Measurements from ENCODE around the gene OSBPL5. TPM values are rescaled to one million over a fixed set of nuclear protein-coding genes. Genes with fewer than 3 reads are reported as not detected.

The OSBPL5 gene
- total RNA-seq, 2 donors from 2014 or later: 35.0 to 50.7 TPM

DNA sequence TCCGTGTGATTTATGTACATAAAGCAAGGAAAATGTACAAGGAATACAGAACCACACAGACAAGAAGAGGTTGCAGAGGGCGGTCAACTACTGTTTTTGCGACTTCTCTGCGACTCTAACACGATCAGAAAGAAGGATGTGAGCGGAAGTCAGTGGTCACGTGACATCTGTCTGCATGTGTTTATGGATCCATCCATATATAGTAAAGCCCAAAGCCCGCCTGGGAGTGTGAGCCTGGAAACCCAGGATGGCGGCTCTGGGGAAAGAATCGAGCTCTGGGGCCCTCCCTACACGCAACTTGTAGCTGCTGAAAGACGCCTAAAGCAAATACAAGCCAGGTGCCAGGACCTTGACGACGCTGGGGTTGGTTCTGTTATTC, 8.8 kb downstream of the OSBPL5 start:
- peak overlapping the region; percentile 21 to 26 for H3K27ac ChIP-seq
- DNase-seq (ENCODE audit: low spot score): no peak
- intact Hi-C loops (cut with DNase I): no loop called here
- 68% methylated on average over 14 of the region's 14 CpGs for WGBS
- TF ChIP-seq, protein P1, sequence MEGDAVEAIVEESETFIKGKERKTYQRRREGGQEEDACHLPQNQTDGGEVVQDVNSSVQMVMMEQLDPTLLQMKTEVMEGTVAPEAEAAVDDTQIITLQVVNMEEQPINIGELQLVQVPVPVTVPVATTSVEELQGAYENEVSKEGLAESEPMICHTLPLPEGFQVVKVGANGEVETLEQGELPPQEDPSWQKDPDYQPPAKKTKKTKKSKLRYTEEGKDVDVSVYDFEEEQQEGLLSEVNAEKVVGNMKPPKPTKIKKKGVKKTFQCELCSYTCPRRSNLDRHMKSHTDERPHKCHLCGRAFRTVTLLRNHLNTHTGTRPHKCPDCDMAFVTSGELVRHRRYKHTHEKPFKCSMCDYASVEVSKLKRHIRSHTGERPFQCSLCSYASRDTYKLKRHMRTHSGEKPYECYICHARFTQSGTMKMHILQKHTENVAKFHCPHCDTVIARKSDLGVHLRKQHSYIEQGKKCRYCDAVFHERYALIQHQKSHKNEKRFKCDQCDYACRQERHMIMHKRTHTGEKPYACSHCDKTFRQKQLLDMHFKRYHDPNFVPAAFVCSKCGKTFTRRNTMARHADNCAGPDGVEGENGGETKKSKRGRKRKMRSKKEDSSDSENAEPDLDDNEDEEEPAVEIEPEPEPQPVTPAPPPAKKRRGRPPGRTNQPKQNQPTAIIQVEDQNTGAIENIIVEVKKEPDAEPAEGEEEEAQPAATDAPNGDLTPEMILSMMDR (IDR thresholded peaks at IDR 0.05): no peak
- no peak for TF ChIP-seq POLR2A (IDR thresholded peaks at IDR 0.05)
- peak; percentile 14 for TF ChIP-seq POLR2AphosphoS5 (IDR thresholded peaks at IDR 0.05)
- peaks cover 19% of the 10 kb centered on the region for H3K4me1 ChIP-seq (replicated peaks)
- no peaks in the 10 kb centered on the region for H3K9me3 ChIP-seq
- H3K36me3 ChIP-seq: no peaks in the 10 kb centered on the region
- H3K27me3 ChIP-seq (replicated peaks; ENCODE audit: insufficient read depth): no peaks in the 10 kb centered on the region
- H3K4me3 ChIP-seq: no peak overlapping the region

DNA sequence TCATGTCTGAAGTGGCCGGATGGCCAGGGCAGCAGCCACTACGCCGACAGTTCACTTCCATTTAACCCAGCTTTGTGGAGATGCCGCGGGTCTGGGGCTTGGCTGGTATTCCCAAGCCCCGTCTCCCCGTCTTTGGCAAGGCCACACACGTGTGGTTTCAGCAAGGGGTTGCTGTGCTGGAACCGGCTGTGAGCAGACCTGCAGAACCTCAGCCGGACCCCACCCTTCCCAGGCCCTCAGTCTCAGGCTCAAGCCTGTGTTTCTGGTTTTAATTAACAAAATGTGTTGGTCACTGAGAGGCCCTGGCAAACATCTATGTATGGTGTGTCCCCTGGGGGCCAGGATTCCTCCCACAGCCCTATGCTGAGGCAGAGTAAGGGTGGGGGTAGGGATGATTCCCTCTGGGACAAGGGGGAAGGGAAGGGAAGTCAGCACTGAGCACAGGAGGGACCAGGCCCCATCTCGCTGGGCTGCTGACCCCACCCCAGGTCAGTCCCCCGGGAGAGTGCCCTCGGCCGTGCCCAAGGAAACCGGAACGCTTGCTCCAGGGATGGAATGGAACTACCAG, 9.3 kb downstream of the OSBPL5 start:
- Histone ChIP-seq H3K27me3 (replicated peaks; ENCODE audit: insufficient read depth) (no peaks in the 10 kb centered on the region), H3K4me3 (no peak overlapping the region), H3K4me1 (replicated peaks) (peaks cover 19% of the 10 kb centered on the region), H3K27ac (peak overlapping the region; percentile 21 to 26), H3K36me3 (no peaks in the 10 kb centered on the region), H3K9me3 (no peaks in the 10 kb centered on the region)
- 63% methylated on average over 16 of the region's 16 CpGs for WGBS
- TF ChIP-seq POLR2A (IDR thresholded peaks at IDR 0.05): no peak
- no peak for TF ChIP-seq POLR2AphosphoS5 (IDR thresholded peaks at IDR 0.05)
- TF ChIP-seq, protein P1 (IDR thresholded peaks at IDR 0.05): no peak
- intact Hi-C loops (cut with DNase I): no loop called here
- no peak for DNase-seq (ENCODE audit: low spot score)

DNA sequence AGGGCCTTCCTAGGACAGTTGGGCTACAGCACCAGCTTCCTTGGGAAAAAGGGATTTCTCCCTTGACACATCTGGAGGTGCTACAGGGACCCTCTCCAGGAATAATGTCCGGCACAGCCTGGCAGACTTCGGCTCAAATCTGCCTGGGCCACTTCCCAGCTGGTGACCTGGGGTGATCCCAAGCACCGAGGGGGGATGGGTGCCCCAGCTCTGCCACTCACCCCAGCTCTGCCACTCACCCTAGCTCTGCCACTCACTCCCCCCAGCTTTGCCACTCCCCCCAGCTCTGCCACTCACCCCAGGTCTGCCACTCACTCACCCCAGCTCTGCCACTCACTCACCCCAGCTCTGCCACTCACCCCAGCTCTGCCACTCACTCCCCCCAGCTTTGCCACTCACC, 9.9 kb downstream of the OSBPL5 start:
- H3K4me3 ChIP-seq: no peak overlapping the region
- H3K36me3 ChIP-seq: no peaks in the 10 kb centered on the region
- peak overlapping the region; percentile 21 to 48 for H3K27ac ChIP-seq
- DNase-seq (ENCODE audit: low spot score): no peak
- 41% methylated on average over 3 of the region's 3 CpGs for WGBS
- intact Hi-C loops (cut with DNase I): no loop called here
- TF ChIP-seq, protein P1 (IDR thresholded peaks at IDR 0.05): no peak
- no peak for TF ChIP-seq POLR2A (IDR thresholded peaks at IDR 0.05)
- TF ChIP-seq POLR2AphosphoS5 (IDR thresholded peaks at IDR 0.05): no peak
- peaks cover 19% of the 10 kb centered on the region for H3K4me1 ChIP-seq (replicated peaks)
- H3K27me3 ChIP-seq (replicated peaks; ENCODE audit: insufficient read depth): no peaks in the 10 kb centered on the region
- H3K9me3 ChIP-seq: no peaks in the 10 kb centered on the region

DNA sequence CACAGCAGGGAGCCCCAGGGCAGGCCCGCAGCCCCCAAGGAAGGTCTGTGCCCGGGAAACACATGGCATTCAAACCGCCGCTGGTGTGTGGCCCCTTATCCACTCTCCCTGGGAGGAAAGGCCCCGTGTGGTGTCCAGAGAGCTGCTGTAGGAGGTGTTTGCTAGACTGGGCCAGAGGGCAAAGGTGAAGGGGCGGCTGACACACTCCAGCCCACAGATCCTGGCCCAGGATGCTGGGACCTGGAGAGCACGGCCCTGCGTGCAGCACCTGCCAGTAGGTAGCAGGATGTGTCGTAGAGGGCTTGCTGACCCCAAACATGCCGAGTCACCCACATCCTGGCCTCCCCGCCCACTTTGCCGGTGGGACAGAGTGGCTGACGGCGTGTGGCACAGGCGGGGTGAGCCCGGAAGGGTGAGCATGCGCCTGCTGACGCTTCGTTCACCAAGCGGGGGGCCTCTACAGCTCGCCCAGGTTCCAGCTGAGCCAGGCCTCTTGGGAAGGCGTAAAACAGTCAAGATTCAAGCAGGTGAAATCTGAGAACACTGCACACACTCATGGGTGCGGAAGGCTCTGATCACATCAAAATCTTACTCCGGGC, 11.0 kb downstream of the OSBPL5 start:
- H3K27me3 ChIP-seq (replicated peaks; ENCODE audit: insufficient read depth): no peaks in the 10 kb centered on the region
- DNase-seq (ENCODE audit: low spot score): no peak
- 60% methylated on average over 22 of the region's 24 CpGs for WGBS
- H3K4me1 ChIP-seq (replicated peaks): peaks cover 11% of the 10 kb centered on the region
- TF ChIP-seq, protein P1 (IDR thresholded peaks at IDR 0.05): no peak
- TF ChIP-seq POLR2A (IDR thresholded peaks at IDR 0.05) (no peak), POLR2AphosphoS5 (IDR thresholded peaks at IDR 0.05) (no peak)
- peak overlapping the region; percentile 47 to 48 for H3K27ac ChIP-seq
- no peak overlapping the region for H3K4me3 ChIP-seq
- H3K36me3 ChIP-seq: no peaks in the 10 kb centered on the region
- intact Hi-C loops (cut with DNase I): no loop called here
- no peaks in the 10 kb centered on the region for H3K9me3 ChIP-seq

DNA sequence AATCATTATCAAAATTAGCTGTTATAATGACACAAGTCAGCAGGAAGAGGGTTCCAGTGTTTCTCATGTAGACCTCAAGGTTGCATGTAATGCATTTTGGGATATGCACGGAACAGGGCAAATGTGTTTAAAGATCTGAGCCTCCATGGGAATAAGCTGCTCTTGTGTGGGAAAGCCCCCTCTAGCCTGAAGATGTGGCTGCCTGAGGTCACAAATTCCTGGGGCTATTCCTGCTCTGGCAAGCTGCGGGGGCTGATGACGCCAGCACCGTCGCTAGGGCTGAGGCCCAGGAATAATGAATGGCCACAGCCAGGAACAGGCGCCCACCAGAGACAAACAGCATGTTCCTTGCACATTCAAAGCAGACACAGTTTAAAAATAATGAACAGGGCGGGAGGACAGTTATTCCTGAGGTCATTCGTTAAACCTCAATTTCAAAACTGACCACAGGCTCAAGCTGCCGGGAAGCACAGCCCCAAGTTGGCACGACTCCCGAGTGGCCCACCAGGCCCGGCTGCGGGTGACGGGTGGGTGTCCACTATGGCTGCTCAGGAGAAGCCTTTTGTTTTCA, 11.7 kb downstream of the OSBPL5 start:
- no peak for DNase-seq (ENCODE audit: low spot score)
- Histone ChIP-seq H3K27me3 (replicated peaks; ENCODE audit: insufficient read depth) (no peaks in the 10 kb centered on the region), H3K9me3 (no peaks in the 10 kb centered on the region), H3K36me3 (no peaks in the 10 kb centered on the region), H3K4me3 (no peak overlapping the region), H3K4me1 (replicated peaks) (peaks cover 11% of the 10 kb centered on the region), H3K27ac (peak overlapping the region; percentile 47 to 48)
- intact Hi-C loops (cut with DNase I): no loop called here
- TF ChIP-seq POLR2A (IDR thresholded peaks at IDR 0.05): no peak
- peak; percentile 26 for TF ChIP-seq POLR2AphosphoS5 (IDR thresholded peaks at IDR 0.05)
- TF ChIP-seq, protein P1 (IDR thresholded peaks at IDR 0.05): no peak
- 56% methylated on average over 14 of the region's 14 CpGs for WGBS
